Measurements from ENCODE around the gene WRAP73.

DNA sequence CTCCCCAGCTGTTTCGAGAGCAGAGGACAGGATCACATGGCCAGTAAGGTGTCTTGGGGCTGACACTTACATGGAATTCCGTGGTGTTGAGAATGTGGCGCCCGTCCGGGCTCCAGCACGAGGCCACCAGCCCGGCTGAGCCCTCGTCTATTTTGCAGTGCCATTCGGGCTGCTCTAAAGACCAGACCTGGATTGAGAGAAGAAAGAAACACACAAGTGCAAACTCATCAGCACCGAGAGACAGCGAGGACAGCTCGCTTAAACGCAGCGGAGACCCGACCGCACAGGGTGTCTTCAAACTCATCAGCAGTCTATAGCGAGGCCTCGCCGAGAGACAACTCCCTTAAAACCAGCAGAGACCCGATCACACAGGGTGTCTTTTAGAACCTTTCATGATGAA lies 3.3 kb downstream of the WRAP73 start:
- TF ChIP-seq, protein P1, sequence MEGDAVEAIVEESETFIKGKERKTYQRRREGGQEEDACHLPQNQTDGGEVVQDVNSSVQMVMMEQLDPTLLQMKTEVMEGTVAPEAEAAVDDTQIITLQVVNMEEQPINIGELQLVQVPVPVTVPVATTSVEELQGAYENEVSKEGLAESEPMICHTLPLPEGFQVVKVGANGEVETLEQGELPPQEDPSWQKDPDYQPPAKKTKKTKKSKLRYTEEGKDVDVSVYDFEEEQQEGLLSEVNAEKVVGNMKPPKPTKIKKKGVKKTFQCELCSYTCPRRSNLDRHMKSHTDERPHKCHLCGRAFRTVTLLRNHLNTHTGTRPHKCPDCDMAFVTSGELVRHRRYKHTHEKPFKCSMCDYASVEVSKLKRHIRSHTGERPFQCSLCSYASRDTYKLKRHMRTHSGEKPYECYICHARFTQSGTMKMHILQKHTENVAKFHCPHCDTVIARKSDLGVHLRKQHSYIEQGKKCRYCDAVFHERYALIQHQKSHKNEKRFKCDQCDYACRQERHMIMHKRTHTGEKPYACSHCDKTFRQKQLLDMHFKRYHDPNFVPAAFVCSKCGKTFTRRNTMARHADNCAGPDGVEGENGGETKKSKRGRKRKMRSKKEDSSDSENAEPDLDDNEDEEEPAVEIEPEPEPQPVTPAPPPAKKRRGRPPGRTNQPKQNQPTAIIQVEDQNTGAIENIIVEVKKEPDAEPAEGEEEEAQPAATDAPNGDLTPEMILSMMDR (IDR thresholded peaks at IDR 0.05): no peak
- no peak for TF ChIP-seq POLR2A (IDR thresholded peaks at IDR 0.05)
- TF ChIP-seq POLR2AphosphoS5 (IDR thresholded peaks at IDR 0.05): no peak
